GM19035 (cell line): ENCODE measurements around the gene DIP2C.
"Not testable (repeated sequence)": the region's sequence is repeated elsewhere in the genome, so short reads cannot be mapped to it uniquely, and the experiment has no call there.

Experiments
- ATAC-seq: cut with Tn5 transposase; IDR thresholded peaks from one replicate; pipeline ENCODE4 v1.9.1; 2021; ENCODE audit not compliant: unreplicated experiment

DIP2C gene

GRCh38 chr10:615583-616152, 73.8 kb downstream of the DIP2C start:
- ATAC-seq: no peak

- ATAC-seq: no peak
These were observed 74.5 kb downstream of the DIP2C start for GRCh38 chr10:614790-615582.

GRCh38 chr10:614139-614711, 75.2 kb downstream of the DIP2C start:
- no peak for ATAC-seq

- ATAC-seq: no peak
These were observed 76.0 kb downstream of the DIP2C start for GRCh38 chr10:613271-614138.

GRCh38 chr10:612696-613095, 76.8 kb downstream of the DIP2C start:
- ATAC-seq: no peak

- ATAC-seq: not testable (repeated sequence)
These were observed 78.7 kb downstream of the DIP2C start for GRCh38 chr10:610642-611305.

- no peak for ATAC-seq
These were observed 79.5 kb downstream of the DIP2C start for GRCh38 chr10:609868-610545.

- ATAC-seq: no peak
These were observed 80.2 kb downstream of the DIP2C start for GRCh38 chr10:609262-609658.

GRCh38 chr10:608331-609261, 80.9 kb downstream of the DIP2C start:
- ATAC-seq: no peak

- no peak for ATAC-seq
These were observed 81.8 kb downstream of the DIP2C start for GRCh38 chr10:607545-608185.

GRCh38 chr10:606762-607544, 82.5 kb downstream of the DIP2C start:
- no peak for ATAC-seq

- ATAC-seq: no peak
These were observed 83.7 kb downstream of the DIP2C start for GRCh38 chr10:605632-606325.

GRCh38 chr10:604716-605631, 84.5 kb downstream of the DIP2C start:
- no peak for ATAC-seq

- ATAC-seq: no peak
These were observed 85.7 kb downstream of the DIP2C start for GRCh38 chr10:603745-604144.

- ATAC-seq: no peak
These were observed 87.0 kb downstream of the DIP2C start for GRCh38 chr10:602391-603005.

- no peak for ATAC-seq
These were observed 87.9 kb downstream of the DIP2C start for GRCh38 chr10:601660-601963.
